GM18508 (cell line): ENCODE results near the gene USP17L18.
"Not testable (repeated sequence)": the region's sequence is repeated elsewhere in the genome, so short reads cannot be mapped to it uniquely, and the experiment has no call there.

Experiments
- ATAC-seq: cut with Tn5 transposase; IDR thresholded peaks from one replicate; pipeline ENCODE4 v1.9.1; 2021; ENCODE audit warnings: moderate number of reproducible peaks; ENCODE audit not compliant: insufficient read depth, unreplicated experiment

Gene USP17L18, protein sequence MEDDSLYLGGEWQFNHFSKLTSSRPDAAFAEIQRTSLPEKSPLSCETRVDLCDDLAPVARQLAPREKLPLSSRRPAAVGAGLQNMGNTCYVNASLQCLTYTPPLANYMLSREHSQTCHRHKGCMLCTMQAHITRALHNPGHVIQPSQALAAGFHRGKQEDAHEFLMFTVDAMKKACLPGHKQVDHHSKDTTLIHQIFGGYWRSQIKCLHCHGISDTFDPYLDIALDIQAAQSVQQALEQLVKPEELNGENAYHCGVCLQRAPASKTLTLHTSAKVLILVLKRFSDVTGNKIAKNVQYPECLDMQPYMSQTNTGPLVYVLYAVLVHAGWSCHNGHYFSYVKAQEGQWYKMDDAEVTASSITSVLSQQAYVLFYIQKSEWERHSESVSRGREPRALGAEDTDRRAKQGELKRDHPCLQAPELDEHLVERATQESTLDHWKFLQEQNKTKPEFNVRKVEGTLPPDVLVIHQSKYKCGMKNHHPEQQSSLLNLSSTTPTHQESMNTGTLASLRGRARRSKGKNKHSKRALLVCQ

DNA sequence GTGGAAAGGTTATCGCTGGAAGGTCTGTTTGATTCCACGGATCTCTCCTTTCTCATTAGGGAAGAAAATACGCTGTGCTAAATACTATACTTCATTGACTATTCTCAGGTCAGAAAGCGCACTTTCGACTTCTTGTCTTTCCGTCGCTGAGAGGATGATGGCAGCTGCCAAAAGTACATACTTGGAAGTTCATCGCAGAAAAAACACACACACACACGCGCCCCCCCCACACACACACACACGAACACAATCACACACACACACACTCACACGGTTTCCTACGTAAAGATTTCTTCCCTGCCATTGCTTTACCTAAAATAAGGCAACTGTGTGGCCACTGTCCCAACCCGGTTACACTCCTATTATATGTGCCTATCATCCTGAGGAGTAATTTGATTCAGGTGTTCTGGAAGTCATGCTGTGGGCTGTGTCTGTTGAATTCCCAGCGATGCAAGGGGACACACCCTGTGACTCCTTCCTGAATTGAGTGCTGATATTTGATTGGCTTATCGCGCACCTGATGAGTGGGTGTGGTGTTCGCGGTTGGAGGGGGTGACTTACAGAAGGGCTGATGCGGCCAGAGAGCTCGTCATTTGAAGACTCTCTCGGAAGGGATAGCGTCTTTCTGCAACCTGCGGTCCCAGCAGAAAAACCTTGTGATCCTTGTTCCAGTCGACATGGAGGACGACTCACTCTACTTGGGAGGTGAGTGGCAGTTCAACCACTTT lies at the start of gene USP17L18:
Gene USP17L18 (plus strand): TSS at position 678 of the 728 bp plus-strand sequence. CDS start 0 bp downstream, at position 678.
- ATAC-seq: not testable (repeated sequence)

DNA sequence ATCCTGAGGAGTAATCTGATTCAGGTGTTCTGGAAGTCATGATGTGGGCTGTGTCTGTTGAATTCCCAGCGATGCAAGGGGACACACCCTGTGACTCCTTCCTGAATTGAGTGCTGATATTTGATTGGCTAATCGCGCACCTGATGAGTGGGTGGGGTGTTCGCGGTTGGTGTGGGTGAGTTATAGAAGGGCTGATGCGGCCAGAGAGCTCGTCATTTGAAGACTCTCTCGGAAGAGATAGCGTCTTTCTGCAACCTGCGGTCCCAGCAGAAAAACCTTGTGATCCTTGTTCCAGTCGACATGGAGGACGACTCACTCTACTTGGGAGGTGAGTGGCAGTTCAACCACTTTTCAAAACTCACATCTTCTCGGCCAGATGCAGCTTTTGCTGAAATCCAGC lies 38.1 kb upstream of the USP17L18 start, which contains the start of gene USP17L10:
Gene USP17L10 (plus strand): TSS at position 301 of the 400 bp plus-strand sequence. CDS start 0 bp downstream, at position 301.
- ATAC-seq: not testable (repeated sequence)

DNA sequence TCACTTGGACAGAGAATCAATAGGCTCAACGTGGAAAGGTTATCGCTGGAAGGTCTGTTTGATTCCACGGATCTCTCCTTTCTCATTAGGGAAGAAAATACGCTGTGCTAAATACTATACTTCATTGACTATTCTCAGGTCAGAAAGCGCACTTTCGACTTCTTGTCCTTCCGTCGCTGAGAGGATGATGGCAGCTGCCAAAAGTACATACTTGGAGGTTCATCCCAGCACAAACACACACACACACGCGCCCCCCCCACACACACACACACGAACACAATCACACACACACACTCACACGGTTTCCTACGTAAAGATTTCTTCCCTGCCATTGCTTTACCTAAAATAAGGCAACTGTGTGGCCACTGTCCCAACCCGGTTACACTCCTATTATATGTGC lies 33.7 kb upstream of the USP17L18 start:
- ATAC-seq: not testable (repeated sequence)

DNA sequence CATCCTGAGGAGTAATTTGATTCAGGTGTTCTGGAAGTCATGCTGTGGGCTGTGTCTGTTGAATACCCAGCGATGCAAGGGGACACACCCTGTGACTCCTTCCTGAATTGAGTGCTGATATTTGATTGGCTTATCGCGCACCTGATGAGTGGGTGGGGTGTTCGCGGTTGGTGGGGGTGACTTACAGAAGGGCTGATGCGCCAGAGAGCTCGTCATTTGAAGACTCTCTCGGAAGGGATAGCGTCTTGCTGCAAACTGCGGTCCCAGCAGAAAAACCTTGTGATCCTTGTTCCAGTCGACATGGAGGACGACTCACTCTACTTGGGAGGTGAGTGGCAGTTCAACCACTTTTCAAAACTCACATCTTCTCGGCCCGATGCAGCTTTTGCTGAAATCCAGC lies 33.3 kb upstream of the USP17L18 start, which contains the start of gene USP17L11:
Gene USP17L11 (plus strand): TSS at position 301 of the 400 bp plus-strand sequence. CDS start 0 bp downstream, at position 301.
- not testable (repeated sequence) for ATAC-seq

DNA sequence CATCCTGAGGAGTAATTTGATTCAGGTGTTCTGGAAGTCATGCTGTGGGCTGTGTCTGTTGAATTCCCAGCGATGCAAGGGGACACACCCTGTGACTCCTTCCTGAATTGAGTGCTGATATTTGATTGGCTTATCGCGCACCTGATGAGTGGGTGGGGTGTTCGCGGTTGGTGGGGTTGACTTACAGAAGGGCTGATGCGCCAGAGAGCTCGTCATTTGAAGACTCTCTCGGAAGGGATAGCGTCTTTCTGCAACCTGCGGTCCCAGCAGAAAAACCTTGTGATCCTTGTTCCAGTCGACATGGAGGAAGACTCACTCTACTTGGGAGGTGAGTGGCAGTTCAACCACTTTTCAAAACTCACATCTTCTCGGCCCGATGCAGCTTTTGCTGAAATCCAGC lies 28.6 kb upstream of the USP17L18 start, which contains the start of gene USP17L12:
Gene USP17L12 (plus strand): TSS at position 301 of the 400 bp plus-strand sequence. CDS start 0 bp downstream, at position 301.
- not testable (repeated sequence) for ATAC-seq

DNA sequence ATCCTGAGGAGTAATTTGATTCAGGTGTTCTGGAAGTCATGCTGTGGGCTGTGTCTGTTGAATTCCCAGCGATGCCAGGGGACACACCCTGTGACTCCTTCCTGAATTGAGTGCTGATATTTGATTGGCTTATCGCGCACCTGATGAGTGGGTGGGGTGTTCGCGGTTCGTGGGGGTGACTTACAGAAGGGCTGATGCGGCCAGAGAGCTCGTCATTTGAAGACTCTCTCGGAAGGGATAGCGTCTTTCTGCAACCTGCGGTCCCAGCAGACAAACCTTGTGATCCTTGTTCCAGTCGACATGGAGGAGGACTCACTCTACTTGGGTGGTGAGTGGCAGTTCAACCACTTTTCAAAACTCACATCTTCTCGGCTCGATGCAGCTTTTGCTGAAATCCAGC lies 23.8 kb upstream of the USP17L18 start, which contains the start of gene USP17L13:
Gene USP17L13 (plus strand): TSS at position 301 of the 400 bp plus-strand sequence. CDS start 0 bp downstream, at position 301.
- ATAC-seq: not testable (repeated sequence)

DNA sequence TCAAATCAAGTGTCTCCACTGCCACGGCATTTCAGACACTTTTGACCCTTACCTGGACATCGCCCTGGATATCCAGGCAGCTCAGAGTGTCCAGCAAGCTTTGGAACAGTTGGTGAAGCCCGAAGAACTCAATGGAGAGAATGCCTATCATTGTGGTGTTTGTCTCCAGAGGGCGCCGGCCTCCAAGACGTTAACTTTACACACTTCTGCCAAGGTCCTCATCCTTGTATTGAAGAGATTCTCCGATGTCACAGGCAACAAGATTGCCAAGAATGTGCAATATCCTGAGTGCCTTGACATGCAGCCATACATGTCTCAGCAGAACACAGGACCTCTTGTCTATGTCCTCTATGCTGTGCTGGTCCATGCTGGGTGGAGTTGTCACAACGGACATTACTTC lies 18.2 kb upstream of the USP17L18 start:
- ATAC-seq: not testable (repeated sequence)

DNA sequence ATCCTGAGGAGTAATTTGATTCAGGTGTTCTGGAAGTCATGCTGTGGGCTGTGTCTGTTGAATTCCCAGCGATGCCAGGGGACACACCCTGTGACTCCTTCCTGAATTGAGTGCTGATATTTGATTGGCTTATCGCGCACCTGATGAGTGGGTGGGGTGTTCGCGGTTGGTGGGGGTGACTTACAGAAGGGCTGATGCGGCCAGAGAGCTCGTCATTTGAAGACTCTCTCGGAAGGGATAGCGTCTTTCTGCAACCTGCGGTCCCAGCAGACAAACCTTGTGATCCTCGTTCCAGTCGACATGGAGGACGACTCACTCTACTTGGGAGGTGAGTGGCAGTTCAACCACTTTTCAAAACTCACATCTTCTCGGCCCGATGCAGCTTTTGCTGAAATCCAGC lies 14.3 kb upstream of the USP17L18 start, which contains the start of gene USP17L15:
Gene USP17L15 (plus strand): TSS at position 301 of the 400 bp plus-strand sequence. CDS start 0 bp downstream, at position 301.
- not testable (repeated sequence) for ATAC-seq

DNA sequence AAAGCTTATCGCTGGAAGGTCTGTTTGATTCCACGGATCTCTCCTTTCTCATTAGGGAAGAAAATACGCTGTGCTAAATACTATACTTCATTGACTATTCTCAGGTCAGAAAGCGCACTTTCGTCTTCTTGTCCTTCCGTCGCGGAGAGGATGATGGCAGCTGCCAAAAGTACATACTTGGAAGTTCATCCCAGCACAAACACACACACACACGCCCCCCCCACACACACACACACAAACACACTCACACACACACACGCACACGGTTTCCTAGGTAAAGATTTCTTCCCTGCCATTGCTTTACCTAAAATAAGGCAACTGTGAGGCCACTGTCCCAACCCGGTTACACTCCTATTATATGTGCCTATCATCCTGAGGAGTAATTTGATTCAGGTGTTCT lies 10.0 kb upstream of the USP17L18 start:
- not testable (repeated sequence) for ATAC-seq

DNA sequence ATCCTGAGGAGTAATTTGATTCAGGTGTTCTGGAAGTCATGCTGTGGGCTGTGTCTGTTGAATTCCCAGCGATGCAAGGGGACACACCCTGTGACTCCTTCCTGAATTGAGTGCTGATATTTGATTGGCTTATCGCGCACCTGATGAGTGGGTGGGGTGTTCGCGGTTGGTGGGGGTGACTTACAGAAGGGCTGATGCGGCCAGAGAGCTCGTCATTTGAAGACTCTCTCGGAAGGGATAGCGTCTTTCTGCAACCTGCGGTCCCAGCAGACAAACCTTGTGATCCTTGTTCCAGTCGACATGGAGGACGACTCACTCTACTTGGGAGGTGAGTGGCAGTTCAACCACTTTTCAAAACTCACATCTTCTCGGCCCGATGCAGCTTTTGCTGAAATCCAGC lies 4.9 kb upstream of the USP17L18 start, which contains the start of gene USP17L17:
Gene USP17L17 (plus strand): TSS at position 301 of the 400 bp plus-strand sequence. CDS start 0 bp downstream, at position 301.
- ATAC-seq: not testable (repeated sequence)

DNA sequence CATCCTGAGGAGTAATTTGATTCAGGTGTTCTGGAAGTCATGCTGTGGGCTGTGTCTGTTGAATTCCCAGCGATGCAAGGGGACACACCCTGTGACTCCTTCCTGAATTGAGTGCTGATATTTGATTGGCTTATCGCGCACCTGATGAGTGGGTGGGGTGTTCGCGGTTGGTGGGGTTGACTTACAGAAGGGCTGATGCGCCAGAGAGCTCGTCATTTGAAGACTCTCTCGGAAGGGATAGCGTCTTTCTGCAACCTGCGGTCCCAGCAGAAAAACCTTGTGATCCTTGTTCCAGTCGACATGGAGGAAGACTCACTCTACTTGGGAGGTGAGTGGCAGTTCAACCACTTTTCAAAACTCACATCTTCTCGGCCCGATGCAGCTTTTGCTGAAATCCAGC lies 4.6 kb downstream of the USP17L18 start, which contains the start of gene USP17L19:
Gene USP17L19 (plus strand): TSS at position 301 of the 400 bp plus-strand sequence. CDS start 0 bp downstream, at position 301.
- not testable (repeated sequence) for ATAC-seq

DNA sequence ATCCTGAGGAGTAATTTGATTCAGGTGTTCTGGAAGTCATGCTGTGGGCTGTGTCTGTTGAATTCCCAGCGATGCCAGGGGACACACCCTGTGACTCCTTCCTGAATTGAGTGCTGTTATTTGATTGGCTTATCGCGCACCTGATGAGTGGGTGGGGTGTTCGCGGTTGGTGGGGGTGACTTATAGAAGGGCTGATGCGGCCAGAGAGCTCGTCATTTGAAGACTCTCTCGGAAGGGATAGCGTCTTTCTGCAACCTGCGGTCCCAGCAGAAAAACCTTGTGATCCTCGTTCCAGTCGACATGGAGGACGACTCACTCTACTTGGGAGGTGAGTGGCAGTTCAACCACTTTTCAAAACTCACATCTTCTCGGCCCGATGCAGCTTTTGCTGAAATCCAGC lies 9.4 kb downstream of the USP17L18 start, which contains the start of gene USP17L20:
Gene USP17L20 (plus strand): TSS at position 301 of the 400 bp plus-strand sequence. CDS start 0 bp downstream, at position 301.
- ATAC-seq: not testable (repeated sequence)

DNA sequence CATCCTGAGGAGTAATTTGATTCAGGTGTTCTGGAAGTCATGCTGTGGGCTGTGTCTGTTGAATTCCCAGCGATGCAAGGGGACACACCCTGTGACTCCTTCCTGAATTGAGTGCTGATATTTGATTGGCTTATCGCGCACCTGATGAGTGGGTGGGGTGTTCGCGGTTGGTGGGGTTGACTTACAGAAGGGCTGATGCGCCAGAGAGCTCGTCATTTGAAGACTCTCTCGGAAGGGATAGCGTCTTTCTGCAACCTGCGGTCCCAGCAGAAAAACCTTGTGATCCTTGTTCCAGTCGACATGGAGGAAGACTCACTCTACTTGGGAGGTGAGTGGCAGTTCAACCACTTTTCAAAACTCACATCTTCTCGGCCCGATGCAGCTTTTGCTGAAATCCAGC lies 14.1 kb downstream of the USP17L18 start, which contains the start of gene USP17L21:
Gene USP17L21 (plus strand): TSS at position 301 of the 400 bp plus-strand sequence. CDS start 0 bp downstream, at position 301.
- ATAC-seq: not testable (repeated sequence)

DNA sequence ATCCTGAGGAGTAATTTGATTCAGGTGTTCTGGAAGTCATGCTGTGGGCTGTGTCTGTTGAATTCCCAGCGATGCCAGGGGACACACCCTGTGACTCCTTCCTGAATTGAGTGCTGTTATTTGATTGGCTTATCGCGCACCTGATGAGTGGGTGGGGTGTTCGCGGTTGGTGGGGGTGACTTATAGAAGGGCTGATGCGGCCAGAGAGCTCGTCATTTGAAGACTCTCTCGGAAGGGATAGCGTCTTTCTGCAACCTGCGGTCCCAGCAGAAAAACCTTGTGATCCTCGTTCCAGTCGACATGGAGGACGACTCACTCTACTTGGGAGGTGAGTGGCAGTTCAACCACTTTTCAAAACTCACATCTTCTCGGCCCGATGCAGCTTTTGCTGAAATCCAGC lies 18.9 kb downstream of the USP17L18 start, which contains the start of gene USP17L22:
Gene USP17L22 (plus strand): TSS at position 301 of the 400 bp plus-strand sequence. CDS start 0 bp downstream, at position 301.
- not testable (repeated sequence) for ATAC-seq

DNA sequence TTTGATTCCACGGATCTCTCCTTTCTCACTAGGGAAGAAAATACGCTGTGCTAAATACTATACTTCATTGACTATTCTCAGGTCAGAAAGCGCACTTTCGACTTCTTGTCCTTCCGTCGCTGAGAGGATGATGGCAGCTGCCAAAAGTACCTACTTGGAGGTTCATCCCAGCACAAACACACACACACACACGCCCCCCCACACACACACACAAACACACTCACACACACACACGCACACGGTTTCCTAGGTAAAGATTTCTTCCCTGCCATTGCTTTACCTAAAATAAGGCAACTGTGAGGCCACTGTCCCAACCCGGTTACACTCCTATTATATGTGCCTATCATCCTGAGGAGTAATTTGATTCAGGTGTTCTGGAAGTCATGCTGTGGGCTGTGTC lies 23.3 kb downstream of the USP17L18 start:
- not testable (repeated sequence) for ATAC-seq
